ENCODE results near the gene SHISA7. TPM values are rescaled to one million over a fixed set of nuclear protein-coding genes. Genes with fewer than 3 reads are reported as not detected.

Gene SHISA7
- total RNA-seq, 1 donor from 2014 or later, result not detected

GRCh38 chr19:55467236-55468053 lies 24.3 kb upstream of the SHISA7 start:
- no peaks in the 10 kb centered on the region for H3K9me3 Mint-ChIP-seq (ENCODE audit: low read depth)
- H3K27me3 Mint-ChIP-seq (ENCODE audit: low read depth), result peaks cover 2% of the 10 kb centered on the region
- no peak overlapping the region for H3K4me3 Mint-ChIP-seq (ENCODE audit: unreplicated experiment)
- peak; percentile 99 for TF ChIP-seq CTCF (IDR thresholded peaks at IDR 0.05)
- H3K4me1 Mint-ChIP-seq (ENCODE audit: low read depth), result peaks cover 9% of the 10 kb centered on the region
- no peaks in the 10 kb centered on the region for H3K36me3 Mint-ChIP-seq (ENCODE audit: low read depth)
- no peak for DNase-seq (ENCODE audit: low spot score)
- no peak overlapping the region for H3K27ac Mint-ChIP-seq (ENCODE audit: unreplicated experiment)

- Mint-ChIP-seq H3K27me3 (ENCODE audit: low read depth) (peaks cover 2% of the 10 kb centered on the region), H3K4me3 (ENCODE audit: unreplicated experiment) (no peak overlapping the region), H3K9me3 (ENCODE audit: low read depth) (no peaks in the 10 kb centered on the region), H3K36me3 (ENCODE audit: low read depth) (no peaks in the 10 kb centered on the region), H3K4me1 (ENCODE audit: low read depth) (peaks cover 21% of the 10 kb centered on the region), H3K27ac (ENCODE audit: unreplicated experiment) (no peak overlapping the region)
- no peak for TF ChIP-seq CTCF (IDR thresholded peaks at IDR 0.05)
- no peak for DNase-seq (ENCODE audit: low spot score)
Measured at GRCh38 chr19:55466241-55466614, 23.1 kb upstream of the SHISA7 start.

GRCh38 chr19:55465460-55466240 lies 22.6 kb upstream of the SHISA7 start:
- Mint-ChIP-seq H3K9me3 (ENCODE audit: low read depth) (no peaks in the 10 kb centered on the region), H3K27ac (ENCODE audit: unreplicated experiment) (no peak overlapping the region), H3K4me1 (ENCODE audit: low read depth) (peaks cover 25% of the 10 kb centered on the region), H3K27me3 (ENCODE audit: low read depth) (peaks cover 2% of the 10 kb centered on the region), H3K4me3 (ENCODE audit: unreplicated experiment) (no peak overlapping the region), H3K36me3 (ENCODE audit: low read depth) (no peaks in the 10 kb centered on the region)
- DNase-seq (ENCODE audit: low spot score), result peak; percentile 76
- TF ChIP-seq CTCF (IDR thresholded peaks at IDR 0.05), result no peak

GRCh38 chr19:55464662-55465054 lies 21.6 kb upstream of the SHISA7 start, which contains the start of gene C19orf85:
Gene C19orf85 (minus strand): TSS chr19:55464751. CDS start chr19:55464554, 197 bp downstream.
- TF ChIP-seq CTCF (IDR thresholded peaks at IDR 0.05), result no peak
- no peaks in the 10 kb centered on the region for H3K36me3 Mint-ChIP-seq (ENCODE audit: low read depth)
- DNase-seq (ENCODE audit: low spot score), result no peak
- peaks cover 2% of the 10 kb centered on the region for H3K27me3 Mint-ChIP-seq (ENCODE audit: low read depth)
- H3K27ac Mint-ChIP-seq (ENCODE audit: unreplicated experiment), result no peak within 1 kb of the TSS
- peaks cover 35% of the 10 kb centered on the region for H3K4me1 Mint-ChIP-seq (ENCODE audit: low read depth)
- H3K9me3 Mint-ChIP-seq (ENCODE audit: low read depth), result no peaks in the 10 kb centered on the region
- H3K4me3 Mint-ChIP-seq (ENCODE audit: unreplicated experiment), result no peak within 1 kb of the TSS

- Mint-ChIP-seq H3K27ac (ENCODE audit: unreplicated experiment) (no peak overlapping the region), H3K9me3 (ENCODE audit: low read depth) (no peaks in the 10 kb centered on the region), H3K36me3 (ENCODE audit: low read depth) (no peaks in the 10 kb centered on the region), H3K27me3 (ENCODE audit: low read depth) (peaks cover 2% of the 10 kb centered on the region), H3K4me1 (ENCODE audit: low read depth) (peaks cover 37% of the 10 kb centered on the region), H3K4me3 (ENCODE audit: unreplicated experiment) (no peak overlapping the region)
- no peak for TF ChIP-seq CTCF (IDR thresholded peaks at IDR 0.05)
- DNase-seq (ENCODE audit: low spot score), result peak; percentile 66
Measured at GRCh38 chr19:55464039-55464661, 21.1 kb upstream of the SHISA7 start.
